ENCODE results near the gene PTEN.

DNA sequence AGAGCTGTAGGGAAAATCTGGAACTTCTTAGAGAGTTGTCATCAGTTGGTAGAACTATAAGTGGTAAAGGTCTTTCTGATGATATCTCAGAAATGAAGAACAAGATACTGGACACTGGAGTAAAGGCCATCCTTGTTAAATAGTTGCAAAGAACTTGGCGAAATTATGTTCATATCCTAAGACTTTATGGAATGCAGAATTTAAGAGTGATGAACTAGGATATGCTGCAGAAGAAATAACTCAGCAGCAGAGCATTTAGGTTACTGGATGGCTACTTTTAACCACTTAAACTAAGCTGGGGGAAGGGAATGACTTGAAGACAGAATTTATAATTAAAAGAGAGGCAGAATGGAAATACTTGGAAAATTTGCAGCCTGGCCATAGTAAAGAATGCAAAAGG, 23.7 kb downstream of the PTEN start:
- no peak for TF ChIP-seq YY1 (IDR thresholded peaks at IDR 0.05; ENCODE audit: insufficient read depth, insufficient read length)
- no peak for TF ChIP-seq ZNF274 (IDR thresholded peaks at IDR 0.05; ENCODE audit: low read depth, low read length)
